ENCODE measurements around the gene RRP8.
A peak's percentile ranks its signal among the peaks of the same experiment; 100 is the strongest.

Gene RRP8

DNA sequence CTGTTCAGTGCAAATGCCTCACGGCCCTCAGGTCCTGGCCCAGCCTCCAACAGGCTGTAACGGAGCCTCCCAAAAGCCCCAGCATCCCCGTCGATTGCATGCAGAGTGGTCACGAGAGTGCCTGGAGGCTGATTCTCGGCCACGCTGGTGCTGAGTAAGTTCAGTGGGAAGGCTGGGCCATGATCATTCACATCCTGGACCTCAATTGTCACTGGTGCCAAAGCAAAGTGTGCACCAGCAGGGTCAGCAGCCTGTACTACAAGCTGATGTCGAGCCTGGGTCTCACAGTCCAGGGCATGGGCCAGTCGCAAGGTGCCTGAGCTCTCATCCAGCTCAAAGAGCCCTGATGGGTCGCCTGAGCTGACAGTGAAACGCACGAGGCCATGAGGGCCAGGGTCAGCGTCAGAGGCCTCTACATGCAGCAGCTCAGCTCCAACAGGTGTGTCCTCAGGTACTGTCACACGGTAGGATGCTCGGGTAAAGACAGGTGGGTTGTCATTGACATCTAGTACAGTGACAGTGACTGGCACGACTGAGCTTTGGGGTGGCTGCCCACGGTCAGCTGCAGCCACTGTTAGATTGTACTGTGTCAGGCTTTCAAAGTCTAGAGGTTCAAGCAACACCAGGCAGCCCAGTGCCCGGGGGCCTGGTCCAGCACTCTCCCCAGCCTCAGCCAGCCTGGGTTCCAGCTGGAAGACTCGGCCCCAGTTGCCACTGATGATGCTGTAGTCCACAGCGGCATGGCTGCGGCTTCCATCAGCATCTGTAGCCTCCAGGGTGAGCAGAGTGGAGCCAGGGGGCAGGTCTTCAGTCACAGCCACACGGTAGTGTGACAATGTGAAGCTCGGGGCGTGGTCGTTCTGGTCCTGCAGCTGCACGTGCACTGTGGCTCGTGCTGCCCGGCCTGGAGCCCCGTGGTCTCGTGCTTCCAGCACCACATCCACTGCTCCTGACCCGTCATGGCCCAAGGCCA, 20.3 kb upstream of the RRP8 start:
- in situ Hi-C loops (cut with HindIII; ENCODE audit: low sequenced_read_pairs): no loop called here
- H3K4me3 ChIP-seq (ENCODE audit: low read depth, low read length): no peak overlapping the region
- TF ChIP-seq, protein P1, sequence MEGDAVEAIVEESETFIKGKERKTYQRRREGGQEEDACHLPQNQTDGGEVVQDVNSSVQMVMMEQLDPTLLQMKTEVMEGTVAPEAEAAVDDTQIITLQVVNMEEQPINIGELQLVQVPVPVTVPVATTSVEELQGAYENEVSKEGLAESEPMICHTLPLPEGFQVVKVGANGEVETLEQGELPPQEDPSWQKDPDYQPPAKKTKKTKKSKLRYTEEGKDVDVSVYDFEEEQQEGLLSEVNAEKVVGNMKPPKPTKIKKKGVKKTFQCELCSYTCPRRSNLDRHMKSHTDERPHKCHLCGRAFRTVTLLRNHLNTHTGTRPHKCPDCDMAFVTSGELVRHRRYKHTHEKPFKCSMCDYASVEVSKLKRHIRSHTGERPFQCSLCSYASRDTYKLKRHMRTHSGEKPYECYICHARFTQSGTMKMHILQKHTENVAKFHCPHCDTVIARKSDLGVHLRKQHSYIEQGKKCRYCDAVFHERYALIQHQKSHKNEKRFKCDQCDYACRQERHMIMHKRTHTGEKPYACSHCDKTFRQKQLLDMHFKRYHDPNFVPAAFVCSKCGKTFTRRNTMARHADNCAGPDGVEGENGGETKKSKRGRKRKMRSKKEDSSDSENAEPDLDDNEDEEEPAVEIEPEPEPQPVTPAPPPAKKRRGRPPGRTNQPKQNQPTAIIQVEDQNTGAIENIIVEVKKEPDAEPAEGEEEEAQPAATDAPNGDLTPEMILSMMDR (IDR thresholded peaks at IDR 0.05; ENCODE audit: low read depth, low read length): no peak
- no peak for DNase-seq (ENCODE audit: low read depth, low spot score)

DNA sequence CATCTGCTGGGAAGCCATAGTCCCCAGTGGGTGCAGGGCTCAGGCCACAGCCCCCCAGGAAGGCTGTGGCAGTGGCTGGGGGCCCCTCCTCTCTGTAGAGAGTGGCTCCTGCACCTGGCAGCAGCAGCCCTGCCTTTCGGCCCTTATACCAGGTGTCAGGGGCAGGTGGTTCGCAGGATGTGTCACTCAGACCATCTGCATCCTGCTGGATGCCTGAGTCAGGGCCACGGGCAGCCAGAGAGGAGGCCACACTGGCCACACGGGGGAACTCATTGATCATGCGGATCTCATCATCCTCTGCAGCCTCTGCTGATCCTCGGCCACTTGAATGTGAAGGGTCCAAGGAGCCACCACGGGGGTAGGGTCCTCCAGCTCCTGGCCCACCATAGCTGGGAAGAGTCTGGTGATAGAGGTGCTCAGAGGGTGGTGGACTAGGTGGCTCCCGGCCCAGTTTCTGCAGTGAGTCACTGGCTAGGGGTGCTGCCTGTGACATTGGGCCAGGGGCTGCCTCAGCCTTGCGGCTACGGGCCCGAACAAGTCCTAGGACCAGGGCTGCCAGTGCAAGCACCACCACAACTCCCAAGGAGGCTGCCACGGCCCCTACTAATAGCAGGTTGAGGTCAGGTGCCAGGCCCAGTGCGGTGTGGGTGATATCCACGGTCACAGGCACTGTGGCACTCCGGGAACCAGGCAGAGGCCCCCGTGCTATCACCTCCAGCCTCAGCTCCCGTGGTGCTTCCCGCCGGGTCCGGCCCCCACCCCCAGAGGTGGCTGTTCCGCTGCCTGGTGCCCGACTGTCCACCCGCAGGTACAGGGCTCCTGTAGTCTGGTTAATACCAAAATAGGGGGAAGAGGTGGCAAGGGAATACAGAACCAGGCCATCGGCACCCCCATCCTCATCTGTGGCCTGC, 19.1 kb upstream of the RRP8 start:
- DNase-seq (ENCODE audit: low read depth, low spot score): no peak
- TF ChIP-seq, protein P1 (IDR thresholded peaks at IDR 0.05; ENCODE audit: low read depth, low read length): no peak
- in situ Hi-C loops (cut with HindIII; ENCODE audit: low sequenced_read_pairs): no loop called here
- H3K4me3 ChIP-seq (ENCODE audit: low read depth, low read length): no peak overlapping the region

DNA sequence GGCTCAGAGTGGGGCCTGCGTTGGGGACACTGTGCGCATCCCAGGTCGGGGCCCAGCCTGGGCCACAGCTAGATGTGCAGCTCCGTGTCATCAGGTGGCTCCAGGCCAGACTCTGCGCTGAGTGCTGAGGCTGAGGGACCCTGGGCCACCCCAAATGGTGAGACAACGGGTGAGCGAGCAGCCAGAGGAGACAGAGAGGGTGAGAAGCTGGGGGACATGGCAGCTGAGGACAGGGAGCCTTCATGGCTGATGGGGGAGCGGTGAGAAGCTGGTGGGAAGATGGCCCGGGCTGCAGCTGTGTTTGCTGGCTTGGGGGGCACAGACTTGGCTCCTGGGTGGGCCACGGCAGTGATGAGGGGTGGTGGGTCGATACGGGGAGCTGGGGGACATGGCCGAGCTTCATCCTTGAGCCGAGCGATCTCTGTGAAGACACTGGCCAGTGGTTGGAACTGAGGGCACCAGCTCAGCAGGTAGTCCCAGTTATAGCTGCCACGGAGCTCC, 18.3 kb upstream of the RRP8 start:
- no peak overlapping the region for H3K4me3 ChIP-seq (ENCODE audit: low read depth, low read length)
- TF ChIP-seq, protein P1 (IDR thresholded peaks at IDR 0.05; ENCODE audit: low read depth, low read length): no peak
- no peak for DNase-seq (ENCODE audit: low read depth, low spot score)
- in situ Hi-C loops (cut with HindIII; ENCODE audit: low sequenced_read_pairs): no loop called here

DNA sequence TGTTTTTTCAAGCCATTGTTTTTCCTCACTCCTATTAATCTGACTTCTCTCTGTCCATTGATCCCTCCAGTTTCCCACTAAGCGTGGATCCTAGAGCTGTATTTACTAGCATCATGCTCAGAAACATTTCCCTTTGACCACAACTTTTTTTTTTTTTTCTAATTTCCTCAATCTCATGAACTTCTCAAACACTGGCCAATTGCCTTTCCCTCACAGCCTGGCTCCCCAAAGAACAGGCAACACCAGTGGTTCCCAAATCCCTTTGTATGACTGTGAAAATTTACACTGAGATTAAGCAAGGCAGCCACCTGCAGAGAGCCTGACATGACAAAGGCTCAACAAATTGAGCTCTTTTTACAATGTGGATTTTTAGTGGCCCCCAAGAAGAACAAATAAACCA, 17.2 kb upstream of the RRP8 start:
- DNase-seq (ENCODE audit: low read depth, low spot score): no peak
- H3K4me3 ChIP-seq (ENCODE audit: low read depth, low read length): no peak overlapping the region
- TF ChIP-seq, protein P1 (IDR thresholded peaks at IDR 0.05; ENCODE audit: low read depth, low read length): no peak
- in situ Hi-C loops (cut with HindIII; ENCODE audit: low sequenced_read_pairs): no loop called here

DNA sequence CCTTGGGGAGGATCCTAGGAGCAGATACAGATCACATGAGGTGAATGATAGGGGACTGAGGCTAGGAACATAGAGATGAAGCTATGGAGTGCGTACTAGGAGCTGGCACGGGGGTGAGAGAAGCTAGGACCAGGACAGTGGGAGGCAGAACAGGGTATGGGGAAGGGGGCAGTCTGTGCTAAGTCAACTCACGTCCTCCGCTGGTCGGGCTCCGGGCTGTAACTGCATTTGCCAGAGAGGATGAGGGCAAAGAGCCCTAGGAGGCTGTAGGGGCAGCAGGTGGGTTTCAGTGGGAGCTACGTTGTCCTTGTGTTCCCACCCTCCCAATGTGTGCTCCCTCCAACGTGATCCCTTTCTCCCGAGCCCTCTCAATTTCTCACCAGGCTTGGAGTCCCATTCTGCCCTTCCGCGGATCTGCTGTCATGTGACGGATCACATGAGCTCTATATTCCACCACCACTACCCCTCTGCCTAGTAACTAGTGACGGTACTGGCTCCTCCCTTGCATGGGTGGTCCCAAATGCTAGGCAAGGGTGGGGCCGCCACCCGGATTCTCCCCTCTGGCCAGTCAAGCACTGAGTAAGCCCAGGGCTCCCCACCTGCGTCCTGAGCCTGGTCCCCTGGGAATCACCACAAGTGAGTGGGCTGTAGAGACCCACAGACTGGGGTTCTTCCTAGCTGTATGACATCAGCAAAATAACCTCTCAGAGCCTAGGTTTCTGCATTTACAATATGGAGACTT, 15.8 kb upstream of the RRP8 start, which contains the start of gene TPP1:
Gene TPP1, minus strand, starts transcription at position 419 of the 742 bp plus-strand sequence. Its CDS starts 22 bp downstream, at position 397.
- TF ChIP-seq, protein P1 (IDR thresholded peaks at IDR 0.05; ENCODE audit: low read depth, low read length): no peak
- in situ Hi-C loops (cut with HindIII; ENCODE audit: low sequenced_read_pairs): no loop called here
- peak; percentile 94 for DNase-seq (ENCODE audit: low read depth, low spot score)
- H3K4me3 ChIP-seq (ENCODE audit: low read depth, low read length): peak within 1 kb of the TSS; percentile 84
